ENCODE data around the gene PMAIP1.
"Not testable (repeated sequence)": the region's sequence is repeated elsewhere in the genome, so short reads cannot be mapped to it uniquely, and the experiment has no call there.

The PMAIP1 gene

DNA sequence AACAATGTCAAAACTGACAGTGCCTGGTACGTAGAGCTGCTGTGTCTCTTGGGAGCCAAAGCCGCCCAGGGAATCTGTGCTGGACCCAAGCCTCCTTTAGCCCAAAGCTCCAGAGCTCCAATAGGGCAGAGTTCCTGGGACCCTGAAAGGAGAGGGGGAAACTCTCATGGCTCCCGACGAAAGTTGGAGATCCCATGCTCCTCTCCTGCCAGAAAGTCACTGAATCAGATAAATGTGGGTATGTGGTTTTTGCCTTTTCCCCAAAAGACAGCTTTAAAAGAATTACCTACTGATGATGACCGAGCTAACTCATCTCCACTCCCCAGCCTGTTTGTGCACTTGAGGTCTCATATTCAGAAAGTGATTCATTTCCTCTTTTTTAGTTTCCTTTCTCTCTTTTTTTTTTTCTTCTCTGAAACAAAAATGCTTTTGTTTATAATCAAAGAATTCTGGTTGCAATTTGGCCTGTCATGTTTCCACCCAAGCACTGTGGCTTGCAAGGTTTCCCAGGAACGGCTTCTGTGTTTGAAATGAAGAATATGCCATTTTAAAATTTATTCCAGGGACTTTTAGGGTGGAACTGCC, 14.1 kb upstream of the PMAIP1 start:
- no peak for DNase-seq

GRCh38 chr18:59886399-59886798, 13.4 kb upstream of the PMAIP1 start:
- DNase-seq = not testable (repeated sequence)

DNA sequence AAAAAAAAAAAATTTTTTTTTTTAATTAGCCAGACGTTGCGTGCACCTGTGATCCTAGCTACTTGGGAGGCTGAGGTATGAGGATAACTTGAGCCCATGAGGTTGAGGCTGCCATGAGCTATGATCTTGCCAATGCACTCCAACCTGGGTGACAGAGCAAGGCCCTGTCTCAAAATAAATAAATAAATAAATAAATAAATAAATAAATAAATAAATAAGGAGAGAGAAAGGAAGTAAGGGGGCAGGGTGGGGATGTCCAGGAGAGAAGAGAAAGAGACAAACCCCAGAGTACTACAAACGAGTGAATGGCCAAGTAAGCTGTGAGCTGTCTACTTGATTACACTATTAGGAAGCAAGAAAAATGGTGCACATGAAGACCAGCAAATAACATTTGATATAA, 7.7 kb upstream of the PMAIP1 start:
- no peak for DNase-seq

DNA sequence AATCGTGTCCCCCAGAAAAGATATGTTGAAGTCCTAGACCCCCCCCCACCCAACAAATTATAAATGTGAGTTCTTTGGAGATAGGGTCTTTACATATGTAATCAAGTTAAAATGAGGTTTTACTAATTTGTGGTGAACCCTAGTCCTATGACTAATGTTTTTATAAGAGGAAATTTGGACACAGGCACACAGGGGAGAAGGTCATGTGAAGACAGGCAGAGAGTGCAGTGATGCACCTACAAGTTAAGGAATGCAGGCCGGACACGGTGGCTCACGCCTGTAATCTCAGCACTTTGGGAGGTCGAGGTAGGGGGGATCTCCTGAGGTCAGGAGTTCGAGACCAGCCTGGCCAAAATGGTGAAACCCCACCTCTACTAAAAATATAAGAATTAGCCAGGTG, 5.8 kb upstream of the PMAIP1 start:
- no peak for DNase-seq

DNA sequence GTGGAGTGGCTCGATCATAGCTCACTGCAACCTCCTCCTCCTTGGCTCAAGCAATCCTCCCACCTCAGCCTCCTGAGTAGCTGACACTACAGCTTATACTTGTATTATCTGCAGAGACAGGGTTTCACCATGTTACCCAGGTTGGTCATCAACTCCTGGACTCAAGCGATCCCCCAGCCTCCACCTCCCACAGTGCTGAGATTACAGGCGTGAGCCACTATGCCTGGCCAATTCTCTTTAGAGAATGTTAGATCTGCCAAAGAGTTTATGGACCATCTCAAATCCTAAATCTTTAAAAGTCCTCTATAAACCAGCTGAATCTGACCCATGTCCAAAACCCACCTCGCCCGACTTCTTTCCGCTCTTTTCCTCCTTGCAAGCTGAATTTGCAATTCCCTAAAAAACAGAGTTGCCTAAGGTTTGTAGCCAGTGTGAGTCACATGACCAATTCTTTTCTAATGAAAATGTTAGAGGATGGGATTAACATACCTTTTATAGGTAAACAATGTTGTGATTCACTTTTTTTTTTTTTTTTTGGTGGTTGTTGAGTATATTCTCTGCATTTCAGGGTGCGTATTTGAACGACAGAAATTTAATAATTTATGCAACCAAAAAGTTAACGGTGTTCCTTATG, 2.4 kb upstream of the PMAIP1 start:
- no peak for DNase-seq

- DNase-seq = no peak
These were observed 1.7 kb upstream of the PMAIP1 start for GRCh38 chr18:59898093-59898492.

- peak; percentile 50 for DNase-seq
These were observed 1.0 kb upstream of the PMAIP1 start for GRCh38 chr18:59898609-59899297.

DNA sequence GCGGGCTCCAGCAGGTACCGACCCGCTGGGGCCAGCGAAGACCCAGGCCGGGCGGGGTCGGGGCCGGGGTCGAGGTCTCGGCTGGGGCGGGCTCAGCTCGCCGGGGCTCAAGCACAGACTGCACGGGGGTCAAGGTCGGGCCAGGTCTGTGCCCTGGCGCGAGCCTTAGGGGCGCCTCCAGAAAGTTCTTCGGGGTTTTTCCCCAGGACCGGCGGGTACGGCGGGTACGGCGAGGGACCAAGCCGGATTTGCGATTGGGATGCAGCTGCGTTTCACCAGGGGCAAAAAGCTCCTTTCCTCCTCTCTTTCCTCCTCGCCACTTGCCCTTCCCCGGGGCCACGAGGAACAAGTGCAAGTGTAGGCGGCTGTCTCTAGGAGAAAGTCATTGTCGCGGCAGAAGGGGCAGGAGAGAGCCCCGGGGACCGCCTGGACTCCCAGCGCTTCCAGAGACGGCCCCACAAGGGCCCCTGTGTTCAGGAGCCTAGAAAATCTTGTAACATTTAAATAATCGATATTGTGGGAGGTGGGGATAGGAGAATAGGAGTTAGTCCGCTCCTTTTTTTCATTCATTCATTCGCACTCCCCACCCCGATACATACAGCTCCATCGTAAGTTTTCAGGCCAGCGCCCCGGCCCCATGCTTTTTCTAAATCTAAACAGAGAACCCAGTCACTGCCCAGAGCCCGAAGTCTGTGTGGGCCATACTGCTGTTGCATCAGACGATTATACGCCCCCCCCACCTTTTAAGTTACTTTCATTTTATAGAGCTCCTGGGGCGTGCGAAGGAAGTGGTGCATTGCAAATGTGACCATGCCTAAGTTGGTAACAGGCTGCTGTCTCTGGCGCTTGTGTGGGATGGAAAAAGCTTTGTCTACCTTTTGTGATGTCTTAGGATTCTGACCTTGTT, 679 bp downstream of the PMAIP1 start:
- peak; percentile 48 for DNase-seq

DNA sequence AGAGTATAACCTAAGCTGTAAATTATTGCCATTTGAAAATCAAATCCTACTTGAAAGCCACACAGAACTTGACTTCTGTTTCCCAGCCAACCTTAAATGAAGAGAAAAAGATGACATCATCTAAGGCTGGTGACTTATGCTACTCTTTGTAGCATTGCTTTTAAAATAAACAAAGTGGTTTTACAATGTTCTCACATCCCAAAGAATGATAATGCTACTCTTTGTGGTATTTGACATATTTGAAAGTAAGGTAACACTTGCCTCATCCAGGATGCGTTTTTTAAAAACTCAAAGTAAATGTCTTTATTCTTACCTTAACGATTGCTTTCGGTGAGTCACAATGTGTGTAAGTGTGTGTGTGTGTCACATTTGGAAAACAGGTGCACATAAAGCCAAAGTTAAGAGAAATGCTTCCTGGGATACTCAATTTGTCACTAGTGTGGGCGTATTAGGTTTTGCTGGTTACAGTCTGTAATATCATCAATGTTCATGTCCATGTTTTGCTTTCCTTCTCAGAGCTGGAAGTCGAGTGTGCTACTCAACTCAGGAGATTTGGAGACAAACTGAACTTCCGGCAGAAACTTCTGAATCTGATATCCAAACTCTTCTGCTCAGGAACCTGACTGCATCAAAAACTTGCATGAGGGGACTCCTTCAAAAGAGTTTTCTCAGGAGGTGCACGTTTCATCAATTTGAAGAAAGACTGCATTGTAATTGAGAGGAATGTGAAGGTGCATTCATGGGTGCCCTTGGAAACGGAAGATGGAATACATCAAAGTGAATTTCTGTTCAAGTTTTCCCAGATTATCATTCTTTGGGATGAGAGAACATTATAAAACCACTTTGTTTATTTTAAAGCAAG, 2.6 kb downstream of the PMAIP1 start:
- no peak for DNase-seq

GRCh38 chr18:59902993-59903610, 3.3 kb downstream of the PMAIP1 start:
- DNase-seq = no peak

- no peak for DNase-seq
These were observed 4.3 kb downstream of the PMAIP1 start for GRCh38 chr18:59904011-59904601.

- DNase-seq = no peak
These were observed 5.9 kb downstream of the PMAIP1 start for GRCh38 chr18:59905686-59906091.

- DNase-seq = no peak
These were observed 6.4 kb downstream of the PMAIP1 start for GRCh38 chr18:59906203-59906602.

DNA sequence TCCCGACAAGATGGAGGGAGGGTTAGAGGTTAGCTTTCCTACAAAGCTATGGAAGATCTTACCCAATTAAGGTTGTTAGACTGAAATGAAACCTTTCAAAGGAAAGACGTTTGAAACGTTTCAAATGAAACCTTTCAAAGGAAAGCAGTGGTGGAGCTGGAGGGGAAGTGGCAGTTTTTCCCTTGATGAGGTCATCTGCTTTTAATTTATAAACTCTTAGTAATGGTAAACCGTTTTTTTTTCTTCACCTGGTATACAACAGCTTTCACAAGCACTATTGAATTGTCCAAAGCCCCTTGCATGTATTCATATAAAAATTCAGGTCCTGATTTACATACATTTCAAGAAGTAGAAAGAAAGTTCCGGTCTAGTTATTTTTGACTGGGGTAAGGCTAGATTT, 7.4 kb downstream of the PMAIP1 start:
- DNase-seq = no peak

DNA sequence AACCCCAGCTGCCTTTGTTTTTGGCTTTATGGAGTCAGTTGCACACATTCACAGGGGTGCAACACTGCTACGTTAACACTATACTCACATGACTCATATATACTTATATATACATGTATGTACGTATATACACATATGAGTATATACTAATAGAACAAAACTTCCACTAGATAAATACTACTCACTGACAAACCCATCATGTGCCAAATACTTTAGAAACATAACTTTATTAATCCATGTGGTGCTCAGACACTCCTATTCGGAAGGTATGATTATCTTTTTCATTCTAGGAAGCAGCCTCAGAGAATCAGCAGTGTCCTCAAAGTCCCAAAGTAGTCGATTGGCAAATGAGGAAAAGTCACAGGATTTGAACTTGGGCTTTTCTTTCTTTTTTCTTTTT, 7.9 kb downstream of the PMAIP1 start:
- DNase-seq = no peak

DNA sequence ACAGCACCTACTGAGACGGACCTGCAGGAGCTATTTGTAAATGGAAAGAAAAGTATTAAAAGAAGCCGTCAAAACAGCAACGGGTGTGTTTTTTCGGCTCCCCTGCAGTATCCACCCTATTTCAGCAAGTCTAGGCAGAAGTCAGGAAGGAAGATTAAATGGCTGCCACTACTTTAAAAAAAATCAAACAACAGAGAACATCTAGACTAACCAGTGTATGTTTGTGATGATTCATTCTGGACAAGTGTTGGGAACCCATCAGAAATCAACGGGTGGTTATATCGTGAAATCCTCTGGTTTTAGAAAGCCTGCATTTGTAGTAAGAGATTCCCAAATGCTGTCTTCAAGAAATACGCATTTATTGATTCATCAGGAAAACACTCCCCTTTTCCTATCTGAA, 9.0 kb downstream of the PMAIP1 start:
- no peak for DNase-seq

GRCh38 chr18:59909289-59910036, 9.7 kb downstream of the PMAIP1 start:
- DNase-seq = no peak

GRCh38 chr18:59910967-59911366, 11.2 kb downstream of the PMAIP1 start:
- DNase-seq = no peak

DNA sequence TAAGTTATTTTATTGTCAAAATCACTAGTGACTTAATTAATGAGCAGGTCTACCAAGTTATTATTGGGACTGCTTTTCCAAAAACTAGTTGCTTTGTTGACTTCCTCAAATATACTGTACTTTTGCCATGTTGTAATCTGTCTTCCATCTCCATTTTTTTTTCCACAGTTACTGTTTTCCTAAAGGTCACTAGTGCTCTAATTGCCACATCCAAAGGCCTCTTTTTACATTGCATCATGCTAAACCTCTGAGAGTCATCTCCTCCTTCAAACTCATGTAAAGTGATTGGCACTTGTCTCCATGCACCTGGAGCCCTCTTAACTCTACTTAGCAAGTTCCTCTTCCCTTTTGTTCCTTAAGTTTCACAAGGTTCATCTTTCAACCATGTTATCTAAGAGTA, 11.8 kb downstream of the PMAIP1 start:
- DNase-seq = no peak

DNA sequence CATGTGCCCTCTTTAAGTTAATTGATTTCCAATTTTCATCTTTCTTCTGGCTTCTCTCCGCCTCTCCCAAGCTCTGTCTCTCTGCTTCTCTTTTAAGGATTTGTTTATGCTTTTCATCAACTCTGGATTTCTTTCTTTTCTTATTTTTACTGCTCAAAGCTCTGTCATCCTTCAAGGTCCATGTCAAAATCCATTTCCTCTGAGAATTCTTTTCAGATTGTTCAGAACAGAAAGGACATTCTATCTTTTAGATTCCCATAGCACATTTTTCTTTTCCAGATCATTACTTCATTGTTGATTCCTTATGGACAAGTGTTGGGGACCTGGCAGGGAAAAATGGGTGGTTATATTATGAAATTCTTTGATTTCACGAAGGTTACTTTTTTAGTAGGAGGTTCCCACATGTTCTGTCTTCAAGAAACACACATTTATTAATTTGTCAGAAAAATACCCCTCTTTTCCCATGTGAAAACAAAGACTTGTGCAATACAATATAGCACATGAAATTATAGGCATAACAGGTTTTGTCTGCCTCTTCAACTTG, 12.3 kb downstream of the PMAIP1 start:
- DNase-seq = no peak

DNA sequence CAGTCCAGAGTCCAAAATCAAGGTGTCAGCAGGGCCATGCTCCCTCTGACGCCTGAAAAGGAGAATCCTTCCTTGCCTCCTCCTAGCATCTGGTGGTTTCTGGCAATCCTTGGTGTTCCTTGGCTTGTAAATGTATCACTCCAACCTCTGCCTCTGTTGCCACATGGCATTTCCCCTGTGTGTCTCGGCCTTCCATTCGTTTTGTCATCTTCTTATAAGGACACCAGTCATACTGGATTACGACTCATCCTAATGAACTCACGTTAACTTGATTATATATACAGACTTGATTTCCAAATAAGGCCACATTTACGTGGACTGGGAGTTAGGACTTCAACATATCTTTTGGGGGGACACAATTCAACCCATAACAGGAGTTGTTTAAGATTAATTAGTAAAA, 15.8 kb downstream of the PMAIP1 start:
- DNase-seq = no peak

Data from NCI-H1436 (cell line).